NCI-H2029 treated with DMSO at 0.1 percent for 48 hours (cell line): ENCODE data around the gene POFUT1.
"Not testable (repeated sequence)": the region's sequence is repeated elsewhere in the genome, so short reads cannot be mapped to it uniquely, and the experiment has no call there.

Experiments
- DNase-seq: peaks from one replicate; lab custom pipeline; 2025; lab: John Stamatoyannopoulos, UW

Gene POFUT1

DNA sequence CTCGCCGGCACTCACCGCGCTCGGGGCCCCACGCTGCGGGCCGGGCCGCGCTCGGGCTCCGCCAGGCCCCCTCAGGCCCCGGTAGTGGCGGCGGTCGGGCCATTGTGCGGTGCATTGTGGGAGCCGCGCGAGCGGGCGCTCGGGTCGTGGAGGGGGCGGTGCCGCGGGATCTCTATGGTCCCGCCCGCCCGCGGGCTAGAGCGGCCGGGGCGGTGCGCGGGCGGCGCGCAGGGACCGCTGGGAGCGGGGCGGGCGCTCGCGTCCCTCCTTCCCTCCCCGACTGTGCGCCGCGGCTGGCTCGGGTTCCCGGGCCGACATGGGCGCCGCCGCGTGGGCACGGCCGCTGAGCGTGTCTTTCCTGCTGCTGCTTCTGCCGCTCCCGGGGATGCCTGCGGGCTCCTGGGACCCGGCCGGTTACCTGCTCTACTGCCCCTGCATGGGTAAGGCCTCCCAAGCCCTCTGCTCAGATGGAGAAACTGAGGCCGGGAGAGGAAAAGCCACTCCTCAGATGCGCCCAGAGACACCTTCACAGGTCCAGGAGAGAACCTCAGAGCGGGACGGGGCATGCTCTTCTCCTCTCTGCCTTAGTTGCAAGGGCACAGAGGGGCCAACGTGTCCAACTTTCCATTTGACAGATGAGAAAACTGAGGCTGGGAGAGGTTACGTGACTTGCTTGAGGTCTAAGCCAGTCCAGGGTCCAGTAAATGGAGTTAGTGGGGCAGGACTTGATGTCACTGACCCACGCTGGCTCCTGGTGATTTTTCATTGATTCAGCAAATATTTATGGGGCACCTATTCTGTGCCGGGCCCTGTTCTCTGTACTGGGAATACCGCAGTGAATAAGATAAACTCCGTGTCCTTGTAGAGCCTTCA lies at the start of gene POFUT1, which contains the start of gene PLAGL2:
Gene POFUT1, plus strand, starts transcription at position 255 of the 873 bp plus-strand sequence. Its CDS starts 62 bp downstream, at position 317.
Gene PLAGL2, minus strand, starts transcription at position 118 of the 873 bp plus-strand sequence. CDS start 5,565 bp downstream, outside the sequence.
- DNase-seq = peak; percentile 60

DNA sequence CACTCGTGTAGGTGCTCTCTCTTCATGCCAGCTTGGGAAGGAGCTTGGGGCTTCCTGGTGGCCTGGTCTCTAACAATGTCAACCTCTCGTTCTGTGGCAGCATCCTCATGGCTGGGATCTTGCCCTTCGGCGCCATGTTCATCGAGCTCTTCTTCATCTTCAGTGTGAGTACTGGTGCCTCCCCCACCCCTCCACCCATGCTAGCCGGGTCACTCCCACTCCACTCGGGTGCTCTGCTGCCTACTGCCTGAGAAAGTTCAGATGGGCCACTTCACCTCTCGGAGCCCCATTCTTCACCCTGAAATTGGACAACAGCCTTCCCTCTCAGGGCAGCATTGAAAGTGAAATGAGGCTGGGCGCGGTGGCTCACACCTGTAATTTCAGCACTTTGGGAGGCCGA lies 49.3 kb upstream of the POFUT1 start:
- DNase-seq = no peak

DNA sequence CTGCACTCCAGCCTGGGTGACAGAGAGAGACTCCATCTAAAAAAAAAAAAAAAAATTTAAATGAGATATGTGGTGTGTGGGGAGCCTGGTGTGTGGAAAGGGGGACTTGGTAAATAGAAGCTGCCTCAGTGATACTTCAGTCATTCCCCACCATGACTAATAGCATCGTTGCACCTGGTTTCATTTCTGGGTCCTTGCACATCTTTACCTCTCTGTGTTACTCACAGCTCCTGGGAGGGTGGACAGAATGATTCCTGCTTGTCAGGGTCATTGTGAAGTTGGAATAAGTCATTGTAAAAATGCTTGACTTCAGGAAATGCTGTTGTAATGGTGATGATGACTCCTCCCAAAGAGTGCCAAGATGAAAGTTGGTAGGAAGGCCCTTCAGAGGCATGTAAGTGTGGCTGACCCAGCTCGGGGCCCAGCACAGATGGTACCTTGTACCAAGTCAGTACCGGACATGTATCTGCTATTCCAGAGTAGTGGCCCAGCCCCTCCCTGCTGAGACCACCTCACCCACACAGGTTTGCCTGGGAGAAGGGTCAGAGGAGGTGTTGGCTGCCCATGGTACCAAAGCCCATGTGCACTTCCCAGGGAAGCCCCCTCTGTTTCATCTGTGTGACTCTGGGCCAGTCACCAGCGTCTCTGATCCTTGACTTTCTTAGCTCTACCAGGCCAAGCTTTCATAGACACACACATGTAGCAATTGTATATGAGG lies 48.6 kb upstream of the POFUT1 start:
- DNase-seq = no peak

DNA sequence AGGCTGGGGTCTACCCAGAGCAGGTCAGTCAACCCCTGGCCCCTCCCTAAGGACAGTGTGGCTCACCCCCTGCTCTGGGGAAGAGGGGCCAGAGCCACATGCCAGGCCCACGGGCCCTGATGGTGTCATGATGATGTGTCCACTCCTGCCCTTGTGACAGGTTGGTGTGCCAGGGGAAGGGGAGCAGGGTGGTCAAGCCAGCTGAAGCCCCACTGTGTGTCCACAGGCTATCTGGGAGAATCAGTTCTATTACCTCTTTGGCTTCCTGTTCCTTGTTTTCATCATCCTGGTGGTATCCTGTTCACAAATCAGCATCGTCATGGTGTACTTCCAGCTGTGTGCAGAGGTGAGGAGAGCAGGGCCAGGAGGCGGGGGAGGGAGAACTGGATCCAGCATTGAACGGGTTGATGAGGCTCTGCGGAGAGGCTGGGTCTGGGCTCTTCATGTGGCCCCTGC lies 47.9 kb upstream of the POFUT1 start:
- DNase-seq = no peak

DNA sequence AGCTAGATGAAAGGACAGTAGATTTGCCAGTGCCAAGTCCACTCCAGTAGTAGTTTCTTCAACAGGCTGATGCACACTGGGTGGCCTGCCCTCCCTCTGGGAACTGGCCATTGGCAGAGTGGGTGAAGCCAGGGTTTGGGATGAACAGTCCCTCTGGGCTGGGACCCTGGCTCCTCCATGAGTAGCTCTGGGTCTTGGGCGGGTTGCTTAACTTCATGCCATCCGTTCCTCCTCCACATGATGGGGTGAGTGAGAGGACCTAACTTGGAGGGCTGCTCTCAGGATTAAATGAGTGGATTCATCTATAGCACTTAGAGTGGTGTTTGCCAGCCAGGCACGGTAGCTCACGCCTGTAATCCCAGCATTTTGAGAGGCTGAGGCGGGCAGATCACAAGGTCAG lies 47.3 kb upstream of the POFUT1 start:
- no peak for DNase-seq

DNA sequence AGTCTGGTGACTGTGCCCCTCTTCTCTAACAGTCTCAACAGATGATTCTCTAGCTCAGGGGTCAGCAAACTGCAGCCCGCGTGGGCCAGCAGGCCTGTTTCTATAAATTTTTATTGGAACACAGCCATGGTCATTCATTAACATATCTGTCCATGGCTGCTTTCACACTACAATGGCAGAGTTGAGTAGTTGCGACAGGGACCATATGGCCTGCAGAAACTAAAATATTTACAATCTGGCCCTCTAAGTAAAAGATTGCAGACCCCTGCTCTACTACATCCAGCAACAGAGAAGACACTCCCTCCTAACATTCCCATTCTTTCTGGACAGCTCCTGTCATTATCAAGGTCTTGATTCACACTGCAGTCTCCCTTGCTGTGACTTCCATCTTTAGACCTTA lies 45.3 kb upstream of the POFUT1 start:
- DNase-seq = no peak

DNA sequence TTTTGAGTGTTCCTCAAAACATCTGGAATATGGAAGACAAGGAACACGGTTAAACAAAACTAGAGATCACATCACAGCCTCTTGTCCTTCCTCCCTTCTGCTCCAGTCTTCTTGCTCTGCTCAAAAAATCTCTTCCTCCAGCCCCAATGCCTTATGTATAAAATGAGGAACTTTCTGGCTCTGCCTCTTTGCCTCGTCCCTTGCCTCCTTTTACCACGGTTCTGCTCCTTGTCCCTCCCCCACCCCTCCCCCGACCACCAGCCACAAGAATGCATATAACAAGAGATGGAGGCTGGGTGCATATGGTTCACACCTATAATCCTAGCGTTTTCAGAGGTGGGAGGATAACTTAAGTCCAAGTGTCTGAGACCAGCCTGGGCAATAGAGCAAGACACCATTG lies 43.7 kb upstream of the POFUT1 start:
- no peak for DNase-seq

DNA sequence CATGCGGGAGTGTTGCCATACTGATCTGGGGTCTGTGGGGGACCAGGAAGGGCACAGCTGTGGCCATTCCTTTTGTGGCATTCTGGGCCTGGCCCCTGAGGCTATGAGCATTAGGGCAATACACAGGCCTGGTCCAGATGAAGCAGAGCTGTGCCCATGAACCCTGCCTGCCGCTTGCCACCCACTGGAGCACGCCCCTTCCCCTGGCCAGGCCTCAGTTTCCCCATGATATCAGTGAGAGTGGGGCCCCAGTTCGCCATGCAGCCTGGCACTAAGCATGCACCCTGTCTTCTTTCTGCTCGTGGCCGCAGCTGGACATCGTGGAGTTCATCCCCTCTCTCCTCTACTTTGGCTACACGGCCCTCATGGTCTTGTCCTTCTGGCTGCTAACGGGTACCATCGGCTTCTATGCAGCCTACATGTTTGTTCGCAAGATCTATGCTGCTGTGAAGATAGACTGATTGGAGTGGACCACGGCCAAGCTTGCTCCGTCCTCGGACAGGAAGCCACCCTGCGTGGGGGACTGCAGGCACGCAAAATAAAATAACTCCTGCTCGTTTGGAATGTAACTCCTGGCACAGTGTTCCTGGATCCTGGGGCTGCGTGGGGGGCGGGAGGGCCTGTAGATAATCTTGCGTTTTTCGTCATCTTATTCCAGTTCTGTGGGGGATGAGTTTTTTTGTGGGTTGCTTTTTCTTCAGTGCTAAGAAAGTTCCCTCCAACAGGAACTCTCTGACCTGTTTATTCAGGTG lies 42.5 kb upstream of the POFUT1 start:
- no peak for DNase-seq

DNA sequence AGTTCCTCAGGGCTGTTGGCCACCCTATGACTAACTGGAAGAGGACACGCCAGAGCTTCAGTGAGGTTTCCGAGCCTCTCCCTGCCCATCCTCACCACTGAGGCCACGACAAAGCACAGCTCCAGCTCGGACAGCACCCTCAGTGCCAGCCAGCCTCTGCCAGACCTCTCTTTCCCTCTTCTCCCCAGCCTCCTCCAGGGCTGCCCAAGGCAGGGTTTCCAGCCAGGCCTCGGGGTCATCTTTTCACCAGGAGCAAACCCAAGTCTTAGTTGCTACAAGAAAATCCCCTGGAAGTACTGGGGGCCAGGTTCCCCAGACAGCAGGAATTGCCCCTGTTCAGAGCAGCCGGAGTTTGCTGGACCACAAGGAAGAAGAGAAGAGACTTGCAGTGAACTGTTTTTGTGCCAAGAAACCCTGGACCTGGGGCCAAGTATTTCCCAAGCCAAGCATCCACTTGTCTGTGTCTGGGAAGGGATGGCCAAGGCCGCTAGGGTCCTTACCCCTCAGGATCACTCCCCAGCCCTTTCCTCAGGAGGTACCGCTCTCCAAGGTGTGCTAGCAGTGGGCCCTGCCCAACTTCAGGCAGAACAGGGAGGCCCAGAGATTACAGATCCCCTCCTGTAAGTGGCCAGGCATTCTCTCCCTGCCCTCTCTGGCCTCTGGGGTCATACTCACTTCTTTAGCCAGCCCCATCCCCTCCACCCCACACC lies 41.7 kb upstream of the POFUT1 start:
- no peak for DNase-seq

DNA sequence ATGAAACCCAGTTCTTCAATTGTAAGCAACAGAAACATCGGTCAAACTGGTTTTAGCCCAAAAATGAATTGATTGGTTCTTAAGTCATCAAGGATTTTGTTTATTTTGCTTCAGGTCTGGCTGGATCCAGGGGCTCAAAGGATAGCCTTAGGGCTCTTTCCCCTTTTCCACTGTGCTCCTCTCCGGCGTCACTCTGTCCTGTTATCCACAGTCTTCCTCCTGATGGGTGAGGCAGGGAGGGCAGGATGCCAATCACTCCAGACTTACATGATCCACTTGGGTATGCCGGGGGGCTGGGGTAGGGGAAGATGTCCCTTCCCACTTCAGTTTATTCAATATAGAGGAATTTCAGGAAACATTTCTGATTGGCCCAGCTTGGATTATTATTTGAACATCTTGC lies 40.1 kb upstream of the POFUT1 start:
- DNase-seq = no peak

DNA sequence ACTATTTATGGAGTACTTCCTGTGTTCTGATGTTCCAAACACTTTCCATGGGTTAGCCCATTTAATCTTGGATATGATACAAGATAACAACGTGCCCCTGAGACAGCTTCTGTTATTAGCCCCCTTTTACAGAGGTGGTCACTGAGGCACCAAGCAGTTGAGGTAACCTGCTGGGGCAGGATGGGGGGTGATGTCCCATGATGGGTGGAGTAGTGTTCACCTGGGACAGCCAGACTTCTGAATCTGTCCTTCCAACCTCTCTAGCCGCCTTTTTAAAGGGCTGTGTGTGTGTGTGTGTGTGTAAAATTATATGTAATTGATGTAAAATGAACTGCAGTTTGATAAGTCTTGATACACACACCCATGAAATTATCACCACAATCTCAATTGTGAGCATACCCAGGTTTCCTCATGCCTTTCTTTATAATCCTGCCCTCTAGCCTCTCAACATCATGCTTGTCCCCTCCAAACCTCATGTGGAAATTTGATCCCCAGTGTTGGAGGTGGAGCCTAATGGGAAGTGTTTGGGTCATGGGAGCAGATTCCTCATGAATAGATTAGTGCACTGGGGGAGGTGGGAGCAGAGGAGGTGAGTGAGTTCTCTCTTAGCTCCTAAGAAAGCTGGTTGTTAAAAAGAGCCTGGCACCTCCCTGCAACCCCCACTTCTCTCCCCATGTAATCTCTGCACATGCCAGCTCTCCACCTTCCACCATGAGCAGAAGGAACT lies 39.3 kb upstream of the POFUT1 start:
- no peak for DNase-seq

DNA sequence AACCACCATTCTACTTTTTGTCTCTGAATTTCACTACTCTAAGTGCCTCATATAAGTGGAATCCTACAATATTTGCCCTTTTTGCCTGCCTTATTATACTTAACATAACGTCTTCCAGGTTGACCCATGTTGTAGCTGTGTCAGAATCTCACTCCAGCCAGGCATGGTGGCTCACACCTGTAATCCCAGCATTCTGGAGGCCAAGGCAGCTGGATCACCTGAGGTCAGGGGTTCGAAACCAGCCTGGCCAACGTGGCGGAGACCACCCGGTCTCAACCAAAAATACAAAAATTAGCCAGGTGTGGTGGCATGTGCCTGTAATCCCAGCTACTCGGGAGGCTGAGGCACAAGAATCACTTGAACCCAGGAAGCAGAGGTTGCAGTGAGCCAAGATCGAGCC lies 30.0 kb upstream of the POFUT1 start:
- DNase-seq = not testable (repeated sequence)

DNA sequence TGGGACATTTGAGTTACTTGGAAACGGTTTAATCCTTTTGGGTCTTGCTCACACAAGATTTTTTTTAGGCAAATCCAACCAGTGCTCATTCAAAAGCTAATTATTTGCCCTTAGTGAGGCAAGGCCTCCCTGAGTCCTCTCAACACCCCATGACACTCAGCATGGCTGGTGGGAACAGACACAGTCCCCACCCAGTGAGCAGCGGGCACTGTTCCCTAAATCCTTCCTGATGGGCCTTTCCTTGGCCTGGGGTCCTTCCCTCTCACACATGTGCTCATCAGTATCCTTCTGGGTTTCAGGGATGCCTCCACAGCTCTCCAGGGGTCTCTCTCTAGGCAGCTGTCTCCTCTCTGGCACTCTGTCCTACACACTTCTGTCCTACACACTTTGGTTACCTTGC lies 28.2 kb upstream of the POFUT1 start:
- no peak for DNase-seq

DNA sequence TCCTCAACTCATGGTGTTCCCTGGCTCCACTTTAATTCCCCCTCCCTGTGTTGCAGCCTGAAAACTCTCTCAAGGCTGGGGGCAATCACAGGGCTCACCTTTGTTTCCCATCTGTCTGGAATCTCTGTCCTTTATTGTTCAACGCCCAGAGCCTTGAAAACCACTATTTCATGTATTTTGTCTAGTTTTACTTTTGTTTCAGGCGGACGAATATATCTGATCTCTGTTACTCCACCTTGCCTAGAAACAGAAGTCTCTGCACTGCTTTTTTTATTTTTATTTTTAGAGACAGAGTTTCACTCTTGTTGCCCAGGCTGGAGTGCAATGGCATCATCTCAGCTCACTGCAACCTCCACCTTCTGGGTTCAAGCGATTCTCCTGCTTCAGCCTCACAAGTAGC lies 27.7 kb upstream of the POFUT1 start:
- no peak for DNase-seq

DNA sequence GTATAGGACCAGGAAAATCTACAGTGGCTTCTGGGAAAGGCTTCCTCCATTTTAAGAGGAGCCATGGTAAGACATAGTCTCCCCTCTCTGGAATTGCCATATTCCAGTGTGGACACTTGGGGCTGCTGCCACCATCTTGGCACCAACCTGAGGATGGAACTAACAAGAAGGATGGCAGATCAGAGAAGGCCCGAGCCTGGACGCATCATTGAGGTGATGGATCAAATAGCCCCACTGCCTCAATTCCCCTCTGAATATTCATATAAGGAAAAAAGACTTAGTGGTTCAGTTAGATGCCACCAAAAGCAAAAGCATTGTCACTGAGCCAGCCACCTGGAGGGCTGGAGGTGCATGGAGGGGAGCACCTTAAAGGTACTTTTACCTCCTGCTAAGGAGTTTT lies 26.1 kb upstream of the POFUT1 start:
- no peak for DNase-seq

DNA sequence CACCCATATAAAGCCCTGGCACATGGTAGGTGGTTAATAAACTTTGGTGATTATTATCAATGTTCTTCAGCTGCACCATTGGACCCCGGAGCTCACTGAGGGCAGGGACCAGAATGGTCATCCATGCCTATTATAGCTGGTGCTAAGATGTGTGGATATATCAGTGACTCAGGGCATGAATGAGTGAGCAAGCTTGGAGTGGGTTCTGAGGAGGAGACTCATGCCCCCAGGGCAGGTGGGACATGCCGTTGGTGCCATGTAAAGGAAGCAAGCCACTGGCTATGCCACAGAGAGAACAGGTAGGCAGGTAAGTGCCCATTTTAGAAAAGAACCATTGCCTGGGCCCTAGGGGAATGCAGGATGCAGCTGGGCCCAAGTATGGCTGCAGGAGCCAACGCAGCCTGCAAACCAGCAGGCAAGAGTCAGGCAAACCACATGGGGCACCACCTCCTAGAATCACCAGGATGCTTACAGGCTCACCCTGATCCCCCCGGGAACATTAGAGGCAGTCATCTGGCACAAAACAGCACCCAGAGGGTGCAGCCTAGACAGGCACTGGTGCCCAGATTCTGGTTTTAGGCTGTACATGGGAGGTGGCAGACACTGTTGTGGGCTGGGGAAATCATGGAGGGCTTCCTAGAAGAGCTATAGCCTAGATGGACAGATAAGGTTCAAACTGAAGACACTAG lies 23.6 kb upstream of the POFUT1 start:
- no peak for DNase-seq

DNA sequence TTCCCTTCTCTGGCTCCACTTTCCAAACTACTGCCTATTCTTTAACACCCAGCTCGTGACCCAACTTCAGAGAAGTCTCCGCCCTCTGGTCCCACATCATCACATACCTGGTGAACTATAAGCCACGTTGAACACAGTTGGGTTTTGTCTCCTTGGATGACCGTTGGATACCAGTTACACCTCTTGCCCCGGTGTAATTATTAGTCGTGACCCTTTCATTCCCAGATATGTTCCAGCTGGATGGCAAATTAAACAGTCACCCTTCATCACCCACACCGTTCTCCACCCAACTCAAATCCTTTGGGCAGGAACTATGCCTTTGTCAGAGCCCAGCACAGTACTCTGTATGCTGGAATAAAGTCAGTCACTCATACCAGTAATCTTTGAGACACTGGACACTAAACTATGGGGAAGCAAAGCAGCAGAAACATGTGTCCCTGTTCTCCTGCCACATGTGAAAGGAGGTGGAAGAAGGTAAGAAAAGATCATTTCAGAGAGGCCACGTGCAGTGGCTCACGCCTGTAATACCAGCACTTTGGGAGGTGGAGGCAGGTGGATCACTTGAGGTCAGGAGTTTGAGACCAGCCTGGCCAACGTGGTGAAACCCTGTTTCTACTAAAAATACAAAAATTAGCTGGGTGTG lies 22.6 kb upstream of the POFUT1 start:
- DNase-seq = no peak

DNA sequence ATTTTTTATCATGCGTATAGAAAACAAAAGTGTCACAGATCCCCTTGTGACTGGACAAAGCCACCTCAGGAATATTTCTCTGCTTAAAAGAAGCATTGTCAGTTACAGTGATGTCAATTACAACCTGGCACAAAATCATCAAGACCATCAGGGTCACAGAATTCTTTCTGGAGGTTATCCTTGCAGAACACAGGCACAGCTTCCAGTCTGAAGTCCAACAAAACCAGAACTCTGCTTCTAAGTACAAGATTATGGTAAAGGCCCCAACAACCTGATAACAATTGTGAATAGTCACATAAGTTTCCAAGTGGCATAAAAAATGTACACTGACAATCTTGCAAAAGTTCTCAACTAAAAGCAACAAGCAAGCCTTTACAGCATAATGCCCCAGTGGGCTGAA lies 21.2 kb upstream of the POFUT1 start:
- no peak for DNase-seq

DNA sequence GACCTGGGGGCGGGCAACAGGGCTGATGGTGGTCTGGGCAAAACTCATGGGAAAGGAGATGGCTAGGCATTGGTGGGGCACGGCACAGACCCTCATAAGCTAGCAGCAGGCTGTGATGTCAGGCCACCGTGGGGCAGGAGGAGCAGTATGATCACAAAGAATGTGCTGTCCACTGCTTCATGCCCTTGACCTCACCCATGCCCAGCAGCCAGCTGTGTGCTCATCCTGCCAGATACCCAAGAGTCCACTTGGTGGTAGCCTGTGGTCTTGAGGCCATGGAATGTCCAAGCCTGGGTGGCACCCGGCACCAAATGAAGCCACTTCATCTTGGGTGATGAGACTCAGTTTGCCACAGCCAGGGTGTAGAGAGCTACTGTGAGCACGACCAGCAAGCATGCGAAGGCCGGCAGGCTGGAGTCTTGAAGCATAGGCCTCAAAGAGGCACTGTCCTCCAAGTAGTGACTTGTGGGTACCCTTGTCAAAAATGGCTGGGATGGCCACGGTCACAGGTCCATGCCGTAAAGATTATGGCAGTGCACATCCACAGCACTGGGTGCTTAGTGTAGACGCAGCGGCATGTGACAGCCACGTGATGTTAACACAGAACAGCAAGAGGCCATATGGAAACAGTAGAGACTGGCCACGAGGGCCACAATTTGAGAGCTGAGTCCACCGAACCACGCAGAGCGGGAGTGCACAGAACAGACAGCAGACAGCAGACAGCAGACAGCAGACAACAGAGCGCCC lies 19.1 kb upstream of the POFUT1 start:
- DNase-seq = no peak

DNA sequence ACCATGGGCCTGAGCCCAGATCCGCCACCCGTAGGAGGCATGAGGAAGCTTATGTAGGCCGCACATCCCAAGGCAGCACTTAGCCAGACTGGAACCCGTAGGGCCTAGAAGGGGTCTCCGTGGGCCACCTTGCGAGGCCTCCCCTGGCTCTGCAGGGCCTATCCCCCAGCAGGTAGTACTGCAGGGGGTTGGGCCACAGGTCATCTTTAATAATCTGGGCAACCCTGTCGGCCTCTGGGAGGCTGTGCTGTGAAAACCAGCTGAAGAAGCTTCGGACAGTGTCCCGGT lies 18.6 kb upstream of the POFUT1 start:
- DNase-seq = no peak
